Endodermal cell (in vitro differentiated cells): ENCODE measurements around the gene LAG3. TPM values are rescaled to one million over a fixed set of nuclear protein-coding genes. Genes with fewer than 3 reads are reported as not detected.
"Not testable (repeated sequence)": the region's sequence is repeated elsewhere in the genome, so short reads cannot be mapped to it uniquely, and the experiment has no call there.

ENCODE experiments used
- DNase-seq: peaks from one replicate; pipeline ENCODE4 v3.0.0-alpha.2; 2017
- H3K27ac ChIP-seq: 2 replicates; pipeline ENCODE4 v1.5.1; 2013; ENCODE audit warnings: mild to moderate bottlenecking, low read depth, low read length, moderate library complexity
- H3K27me3 ChIP-seq: 2 replicates; pipeline ENCODE4 v1.6.1; 2013; ENCODE audit warnings: mild to moderate bottlenecking, low read length, moderate library complexity; ENCODE audit not compliant: insufficient read depth, control insufficient read depth, poor library complexity, severe bottlenecking
- H3K36me3 ChIP-seq: 2 replicates; pipeline ENCODE4 v1.7.0; 2013; ENCODE audit warnings: mild to moderate bottlenecking, low read length, moderate library complexity; ENCODE audit not compliant: control insufficient read depth, insufficient read depth
- H3K4me1 ChIP-seq: one replicate; pipeline ENCODE4 v1.7.0; 2013; ENCODE audit warnings: low read length; ENCODE audit not compliant: control insufficient read depth, insufficient read depth
- H3K4me3 ChIP-seq: 2 replicates; pipeline ENCODE4 v1.5.1; 2013; ENCODE audit warnings: mild to moderate bottlenecking, low read length, moderate library complexity
- H3K9ac ChIP-seq: 2 replicates; pipeline ENCODE4 v1.6.1; 2013; ENCODE audit warnings: mild to moderate bottlenecking, low read length, moderate library complexity; ENCODE audit not compliant: poor library complexity, severe bottlenecking; ENCODE audit errors: extremely low read depth
- H3K9me3 ChIP-seq: 2 replicates; pipeline ENCODE4 v1.6.1; 2013; ENCODE audit warnings: mild to moderate bottlenecking, low read length, moderate library complexity; ENCODE audit not compliant: control insufficient read depth
- H3K27ac Mint-ChIP-seq: 2 replicates; pipeline ENCODE4 v1.8.0; 2020; ENCODE audit warnings: mixed read lengths
- H3K27me3 Mint-ChIP-seq: 2 replicates; pipeline ENCODE4 v1.8.0; 2021; ENCODE audit warnings: mild to moderate bottlenecking, mixed read lengths; ENCODE audit not compliant: insufficient read depth
- H3K36me3 Mint-ChIP-seq: 2 replicates; pipeline ENCODE4 v1.8.0; 2020; ENCODE audit warnings: low read depth, mixed read lengths
- H3K4me1 Mint-ChIP-seq: 2 replicates; pipeline ENCODE4 v1.8.0; 2020; ENCODE audit warnings: mixed read lengths
- H3K4me3 Mint-ChIP-seq: 2 replicates; pipeline ENCODE4 v1.8.0; 2020; ENCODE audit warnings: mild to moderate bottlenecking, moderate library complexity, mixed read lengths
- H3K9me3 Mint-ChIP-seq: 2 replicates; pipeline ENCODE4 v1.8.0; 2020; ENCODE audit warnings: mild to moderate bottlenecking, mixed read lengths
- WGBS, 2 experiments: methylation state at CpG; one replicate each; pipeline versions ENCODE4 v1.1.5 to v1.1.7; 2013; ENCODE audit warnings: missing lambda C conversion rate in 2 of 2, mixed read lengths in 1 of 2; ENCODE audit not compliant: insufficient coverage in 1 of 2, insufficient read length in 1 of 2; 5-methylcytosine and 5-hydroxymethylcytosine counted together
- total RNA-seq, 2 donors: library from RNA; stranded (reverse); fragmentation: NEBNext Ultra II Directional in 1 of 2; extraction: Animal tissue kit (Norgen Biotek cat#: 25700) in 1 of 2; gene quantifications; 2 replicates in 1 of 2; 3 replicates in 1 of 2; pipeline ENCODE4 v1.2.1, GENCODE V29; 2021
- TF ChIP-seq, protein P1 (sequence below): fragments of 200-600 bp; sonication (generic); conservative IDR thresholded peaks from 2 replicates; pipeline ENCODE4 v1.5.0; 2021; ENCODE audit warnings: antibody characterized with exemption, mild to moderate bottlenecking

Gene LAG3
- total RNA-seq, 2 donors from 2014 or later: 1.9 to 7.3 TPM

- Mint-ChIP-seq H3K4me1 (peaks cover 2% of the 10 kb centered on the region), H3K36me3 (peaks cover 14% of the 10 kb centered on the region), H3K9me3 (peaks cover 2% of the 10 kb centered on the region), H3K27ac (peak overlapping the region; percentile 44), H3K4me3 (no peak overlapping the region), H3K27me3 (no peaks in the 10 kb centered on the region)
- WGBS, 2 experiments: 90 to 100% methylated on average over 5 of the region's 5 CpGs
- Histone ChIP-seq H3K9me3 (no peaks in the 10 kb centered on the region), H3K9ac (no peak overlapping the region), H3K36me3 (no peaks in the 10 kb centered on the region), H3K4me1 (no peaks in the 10 kb centered on the region), H3K27me3 (no peaks in the 10 kb centered on the region), H3K4me3 (no peak overlapping the region), H3K27ac (no peak overlapping the region)
- TF ChIP-seq, protein P1, sequence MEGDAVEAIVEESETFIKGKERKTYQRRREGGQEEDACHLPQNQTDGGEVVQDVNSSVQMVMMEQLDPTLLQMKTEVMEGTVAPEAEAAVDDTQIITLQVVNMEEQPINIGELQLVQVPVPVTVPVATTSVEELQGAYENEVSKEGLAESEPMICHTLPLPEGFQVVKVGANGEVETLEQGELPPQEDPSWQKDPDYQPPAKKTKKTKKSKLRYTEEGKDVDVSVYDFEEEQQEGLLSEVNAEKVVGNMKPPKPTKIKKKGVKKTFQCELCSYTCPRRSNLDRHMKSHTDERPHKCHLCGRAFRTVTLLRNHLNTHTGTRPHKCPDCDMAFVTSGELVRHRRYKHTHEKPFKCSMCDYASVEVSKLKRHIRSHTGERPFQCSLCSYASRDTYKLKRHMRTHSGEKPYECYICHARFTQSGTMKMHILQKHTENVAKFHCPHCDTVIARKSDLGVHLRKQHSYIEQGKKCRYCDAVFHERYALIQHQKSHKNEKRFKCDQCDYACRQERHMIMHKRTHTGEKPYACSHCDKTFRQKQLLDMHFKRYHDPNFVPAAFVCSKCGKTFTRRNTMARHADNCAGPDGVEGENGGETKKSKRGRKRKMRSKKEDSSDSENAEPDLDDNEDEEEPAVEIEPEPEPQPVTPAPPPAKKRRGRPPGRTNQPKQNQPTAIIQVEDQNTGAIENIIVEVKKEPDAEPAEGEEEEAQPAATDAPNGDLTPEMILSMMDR: no peak
- no peak for DNase-seq
Measured at GRCh38 chr12:6736754-6737153, 35.6 kb upstream of the LAG3 start.

GRCh38 chr12:6742080-6742479 is 30.2 kb upstream of the LAG3 start:
- WGBS, 2 experiments: 98% methylated on average over 10 of the region's 12 CpGs; no CpG with 5 or more reads in 1 of the 2 experiments

DNA sequence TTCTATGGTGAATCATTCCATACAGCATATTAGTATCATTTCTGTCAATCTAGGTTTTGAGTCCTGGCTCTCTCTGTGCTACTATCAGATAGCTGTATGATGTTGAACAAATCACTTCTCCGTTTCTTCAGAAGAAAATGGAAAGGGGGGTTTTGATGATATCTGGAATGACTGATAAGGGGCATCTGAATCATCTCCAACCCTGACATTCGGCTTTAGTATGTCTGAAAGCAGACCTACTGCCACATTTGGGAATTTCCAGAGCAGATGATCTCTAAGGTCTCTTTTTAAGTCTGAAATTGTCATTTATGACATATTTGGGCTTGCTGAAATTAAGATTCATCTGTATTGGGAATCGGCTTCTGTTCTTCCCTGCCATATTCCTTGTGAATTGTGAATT is 29.5 kb upstream of the LAG3 start:
- H3K9me3 ChIP-seq: no peaks in the 10 kb centered on the region
- H3K4me1 ChIP-seq: no peaks in the 10 kb centered on the region
- H3K36me3 Mint-ChIP-seq: peaks cover 26% of the 10 kb centered on the region
- H3K36me3 ChIP-seq: peaks cover 16% of the 10 kb centered on the region
- DNase-seq: no peak
- H3K27me3 ChIP-seq: no peaks in the 10 kb centered on the region
- no peak overlapping the region for H3K4me3 Mint-ChIP-seq
- no peak overlapping the region for H3K27ac ChIP-seq
- peaks cover 13% of the 10 kb centered on the region for H3K4me1 Mint-ChIP-seq
- no peak overlapping the region for H3K4me3 ChIP-seq
- WGBS, 2 experiments: 81 to 95% methylated on average over 3 of the region's 3 CpGs
- TF ChIP-seq, protein P1: no peak
- H3K27me3 Mint-ChIP-seq: no peaks in the 10 kb centered on the region
- H3K27ac Mint-ChIP-seq: no peak overlapping the region
- no peak overlapping the region for H3K9ac ChIP-seq
- H3K9me3 Mint-ChIP-seq: peaks cover 2% of the 10 kb centered on the region

More at GRCh38 chr12:6742080-6742479, 30.2 kb upstream of the LAG3 start:
- H3K27ac ChIP-seq, DNase-seq, H3K27me3 ChIP-seq, H3K27me3 Mint-ChIP-seq, H3K36me3 ChIP-seq, H3K4me3 ChIP-seq, H3K4me3 Mint-ChIP-seq, H3K4me1 ChIP-seq, H3K9ac ChIP-seq, H3K9me3 Mint-ChIP-seq, H3K9me3 ChIP-seq: not testable (repeated sequence)
- peak overlapping the region; percentile 55 for H3K27ac Mint-ChIP-seq
- H3K4me1 Mint-ChIP-seq: peaks cover 13% of the 10 kb centered on the region
- peaks cover 19% of the 10 kb centered on the region for H3K36me3 Mint-ChIP-seq

DNA sequence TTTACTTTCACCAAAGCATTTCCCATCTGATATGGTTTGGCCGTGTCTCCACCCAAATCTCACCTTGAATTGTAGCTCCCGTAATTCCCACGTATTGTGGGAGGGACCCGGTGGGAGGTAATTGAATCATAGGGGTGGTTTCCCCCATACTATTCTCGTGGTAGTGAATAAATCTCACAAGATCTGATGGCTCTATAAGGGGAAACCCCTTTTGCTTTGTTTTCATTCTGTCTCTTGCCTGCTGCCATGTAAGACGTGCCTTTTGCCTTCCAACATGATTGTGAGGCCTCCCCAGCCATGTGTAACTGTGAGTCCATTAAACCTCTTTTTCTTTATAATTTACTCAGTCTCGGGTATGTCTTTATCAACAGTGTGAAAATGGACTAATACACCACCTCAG is 29.0 kb upstream of the LAG3 start:
- DNase-seq, H3K9ac ChIP-seq: not testable (repeated sequence)
- peak overlapping the region; percentile 2 for H3K27ac Mint-ChIP-seq

More for the DNA sequence above, 29.0 kb upstream of the LAG3 start:
- H3K9me3 Mint-ChIP-seq, H3K4me3 ChIP-seq, H3K27me3 Mint-ChIP-seq, H3K27ac ChIP-seq, H3K9me3 ChIP-seq, H3K27me3 ChIP-seq, H3K4me1 ChIP-seq, H3K4me3 Mint-ChIP-seq: not testable (repeated sequence)
- H3K36me3 Mint-ChIP-seq: peaks cover 31% of the 10 kb centered on the region
- peaks cover 21% of the 10 kb centered on the region for H3K36me3 ChIP-seq
- 81 to 87% methylated on average over 5 to 7 of the region's 7 CpGs for WGBS, 2 experiments
- peaks cover 13% of the 10 kb centered on the region for H3K4me1 Mint-ChIP-seq
